IMR-90 (cell line): Measurements from ENCODE around the gene MID2. TPM values are rescaled to one million over a fixed set of nuclear protein-coding genes. Genes with fewer than 3 reads are reported as not detected.

ENCODE experiments used
- ATAC-seq: fragments of 200-7000 bp; cut with Tn5 transposase; 2 replicates; pipeline ENCODE4 v1.9.1; 2020; ENCODE audit warnings: low read depth, mild to moderate bottlenecking, moderate library complexity
- BruUV-seq: library from RNA; stranded (reverse); fragments of 400-500 nt; replicated peaks from 2 replicates; lab custom pipeline; 2021; lab: Mats Ljungman, UMichigan
- CTCF ChIA-PET: fragments of 300-600 bp; formaldehyde crosslinking; extraction: SDS; loops from one replicate; lab custom pipeline; 2021; ENCODE audit warnings: antibody characterized with exemption; lab: Yijun Ruan, JAX
- POLR2A ChIA-PET: fragments of 300-600 bp; sonication (Branson Sonifier 250); formaldehyde crosslinking; loops from one replicate; lab custom pipeline; 2022; ENCODE audit warnings: antibody characterized with exemption; ENCODE audit not compliant: unreplicated experiment; lab: Charles Lee
- DNase-seq: peaks from one replicate; pipeline ENCODE4 v3.0.0; 2013
- H2AFZ ChIP-seq: replicated peaks from 2 replicates; pipeline ENCODE3; 2013; ENCODE audit warnings: low read length, mild to moderate bottlenecking; ENCODE audit not compliant: poor library complexity
- H2AK5ac ChIP-seq: 2 replicates; pipeline ENCODE4 v1.6.1; 2013; ENCODE audit warnings: low read depth, low read length, inconsistent platforms
- H2AK9ac ChIP-seq: replicated peaks from 2 replicates; pipeline ENCODE3; 2013; ENCODE audit warnings: mild to moderate bottlenecking, low read depth, low read length, moderate library complexity; ENCODE audit not compliant: poor library complexity
- H2BK120ac ChIP-seq: 2 replicates; pipeline ENCODE4 v1.6.1; 2013; ENCODE audit warnings: low read depth, low read length, inconsistent platforms
- H2BK15ac ChIP-seq: 3 replicates; pipeline ENCODE4 v1.6.1; 2013; ENCODE audit warnings: low read depth, low read length, inconsistent platforms
- H2BK20ac ChIP-seq: 2 replicates; pipeline ENCODE4 v1.6.1; 2013; ENCODE audit warnings: low read depth, mild to moderate bottlenecking, inconsistent platforms, low read length, moderate library complexity
- H2BK5ac ChIP-seq: 2 replicates; pipeline ENCODE4 v1.6.1; 2013; ENCODE audit warnings: mild to moderate bottlenecking, low read depth, low read length, inconsistent platforms; ENCODE audit not compliant: poor library complexity, severe bottlenecking
- H3K14ac ChIP-seq: replicated peaks from 2 replicates; pipeline ENCODE4 v1.6.1; 2013; ENCODE audit warnings: low read depth, low read length, inconsistent platforms
- H3K18ac ChIP-seq: 2 replicates; pipeline ENCODE4 v1.6.1; 2013; ENCODE audit warnings: low read depth, low read length, control low read depth
- H3K23ac ChIP-seq: 2 replicates; pipeline ENCODE4 v1.6.1; 2013; ENCODE audit warnings: low read depth, low read length, inconsistent platforms
- H3K27ac ChIP-seq: 2 replicates; pipeline ENCODE4 v1.5.1; 2013; ENCODE audit warnings: mild to moderate bottlenecking, control low read depth, low read length; ENCODE audit not compliant: insufficient read depth
- H3K27me3 ChIP-seq: 2 replicates; pipeline ENCODE4 v1.6.1; 2013; ENCODE audit warnings: low read length; ENCODE audit not compliant: control insufficient read depth, insufficient read depth
- H3K36me3 ChIP-seq: 2 replicates; pipeline ENCODE4 v1.6.1; 2013; ENCODE audit warnings: low read length, mixed read lengths; ENCODE audit not compliant: control insufficient read depth, insufficient read depth
- H3K4ac ChIP-seq: 2 replicates; pipeline ENCODE4 v1.6.1; 2013; ENCODE audit warnings: low read depth, low read length, inconsistent platforms
- H3K4me1 ChIP-seq: 2 replicates; pipeline ENCODE4 v1.6.1; 2013; ENCODE audit warnings: low read length, mixed read lengths; ENCODE audit not compliant: control insufficient read depth, insufficient read depth
- H3K4me2 ChIP-seq: 2 replicates; pipeline ENCODE4 v1.6.1; 2013; ENCODE audit warnings: low read depth, mild to moderate bottlenecking, control low read depth, low read length, moderate library complexity
- H3K4me3 ChIP-seq: 2 replicates; pipeline ENCODE4 v1.5.1; 2013; ENCODE audit warnings: low read depth, mild to moderate bottlenecking, control low read depth, low read length, moderate library complexity; ENCODE audit not compliant: insufficient read depth
- H3K56ac ChIP-seq: 2 replicates; pipeline ENCODE4 v1.6.1; 2013; ENCODE audit warnings: low read length, inconsistent platforms; ENCODE audit not compliant: insufficient read depth; ENCODE audit errors: extremely low read depth
- H3K79me1 ChIP-seq, 2 experiments: 2 replicates each; pipeline ENCODE4 v1.6.1; 2013; ENCODE audit warnings: low read length in 2 of 2, inconsistent platforms in 1 of 2, low read depth in 1 of 2
- H3K9ac ChIP-seq: 2 replicates; pipeline ENCODE4 v1.6.1; 2013; ENCODE audit warnings: low read depth, low read length, control low read depth
- H3K9me1 ChIP-seq: 2 replicates; pipeline ENCODE4 v1.6.1; 2013; ENCODE audit warnings: low read length, inconsistent platforms; ENCODE audit not compliant: insufficient read depth
- H3K9me3 ChIP-seq: 2 replicates; pipeline ENCODE4 v1.6.1; 2013; ENCODE audit warnings: low read length; ENCODE audit not compliant: control insufficient read depth, insufficient read depth
- H4K20me1 ChIP-seq: 2 replicates; pipeline ENCODE4 v1.6.1; 2013; ENCODE audit warnings: low read length, inconsistent platforms; ENCODE audit not compliant: insufficient read depth
- H4K5ac ChIP-seq: 2 replicates; pipeline ENCODE4 v1.6.1; 2013; ENCODE audit warnings: mild to moderate bottlenecking, low read depth, low read length, control low read depth
- H4K8ac ChIP-seq, 2 experiments: 2 replicates each; pipeline ENCODE4 v1.6.1; 2013; ENCODE audit warnings: low read depth in 2 of 2, low read length in 2 of 2, control low read depth in 1 of 2, inconsistent platforms in 1 of 2
- H4K91ac ChIP-seq: 2 replicates; pipeline ENCODE4 v1.6.1; 2013; ENCODE audit warnings: low read depth, low read length, inconsistent platforms; ENCODE audit not compliant: insufficient read depth
- BHLHE40 ChIP-seq: fragments of 150-350 bp; IDR thresholded peaks from 2 replicates; pipeline ENCODE4 v1.6.1; 2016; ENCODE audit warnings: mild to moderate bottlenecking, low read depth, low read length
- CEBPB ChIP-seq: IDR thresholded peaks from 2 replicates; pipeline ENCODE4 v1.6.1; 2012; ENCODE audit warnings: low read depth, low read length, improper control_type of control experiment
- CHD1 ChIP-seq: IDR thresholded peaks from 2 replicates; pipeline ENCODE4 v1.6.1; 2012; ENCODE audit warnings: low read depth, low read length, improper control_type of control experiment
- FOS ChIP-seq: fragments of 150-350 bp; IDR thresholded peaks from 2 replicates; pipeline ENCODE4 v1.6.1; 2016; ENCODE audit warnings: low read depth, low read length
- MAFK ChIP-seq: IDR thresholded peaks from 2 replicates; pipeline ENCODE4 v1.6.1; 2012; ENCODE audit warnings: low read depth, low read length, improper control_type of control experiment
- MAZ ChIP-seq: IDR thresholded peaks from 2 replicates; pipeline ENCODE4 v1.6.1; 2012; ENCODE audit warnings: low read depth, mild to moderate bottlenecking, low read length, improper control_type of control experiment, moderate library complexity, borderline replicate concordance
- MXI1 ChIP-seq: IDR thresholded peaks from 2 replicates; pipeline ENCODE4 v1.6.1; 2012; ENCODE audit warnings: low read depth, mild to moderate bottlenecking, low read length, moderate library complexity, borderline replicate concordance
- RCOR1 ChIP-seq: IDR thresholded peaks from 2 replicates; pipeline ENCODE4 v1.6.1; 2012; ENCODE audit warnings: mild to moderate bottlenecking, low read length, improper control_type of control experiment; ENCODE audit not compliant: insufficient replicate concordance
- RFX5 ChIP-seq: IDR thresholded peaks from 2 replicates; pipeline ENCODE4 v1.8.0; 2012; ENCODE audit warnings: low read depth, mild to moderate bottlenecking, low read length, moderate library complexity
- SMC3 ChIP-seq: fragments of 150-350 bp; IDR thresholded peaks from 2 replicates; pipeline ENCODE4 v1.6.1; 2016; ENCODE audit warnings: low read depth, mild to moderate bottlenecking, antibody characterized with exemption, low read length, moderate library complexity
- WGBS, 2 experiments: methylation state at CpG; one replicate each; pipeline versions ENCODE4 v1.1.5 to v1.1.7; 2013; ENCODE audit warnings: missing lambda C conversion rate in 2 of 2; ENCODE audit not compliant: insufficient read length in 1 of 2; ENCODE audit errors: extremely low coverage in 2 of 2; 5-methylcytosine and 5-hydroxymethylcytosine counted together
- dilution Hi-C: fragments of 300-500 bp; cut with HindIII; formaldehyde crosslinking; loops from one replicate; pipeline ENCODE4 v1.14.3; 2018; ENCODE audit warnings: low sequenced_read_pairs; ENCODE audit not compliant: unreplicated experiment
- in situ Hi-C: fragments of 300-500 bp; cut with MboI; formaldehyde crosslinking; loops from 3 replicates; pipeline ENCODE4 v1.14.3; 2019; ENCODE audit warnings: low sequenced_read_pairs, inconsistent platforms, mixed read lengths
- intact Hi-C: fragments of 100-400 bp; cut with micrococcal nuclease; formaldehyde crosslinking; loops from 2 replicates; pipeline ENCODE4 v1.10.0; 2022
- polyA plus RNA-seq, 3 experiments: library from polyadenylated mRNA; depleted of rRNA; stranded (reverse); fragments of >200 nt; gene quantifications; 2 replicates each; pipeline ENCODE4 v1.2.3, GENCODE V29; 2012; ENCODE audit warnings: low replicate concordance in 1 of 3
- total RNA-seq: library from RNA; depleted of rRNA; stranded (reverse); fragments of >200 nt; gene quantifications from 2 replicates; pipeline ENCODE4 v1.2.3, GENCODE V29; 2012
- TF ChIP-seq, protein P1 (sequence below): conservative IDR thresholded peaks from 2 replicates; pipeline ENCODE4 v1.5.1; 2012; ENCODE audit warnings: mild to moderate bottlenecking, low read depth, low read length, improper control_type of control experiment
- TF ChIP-seq, protein P2 (sequence below): fragments of 150-350 bp; IDR thresholded peaks from 2 replicates; pipeline ENCODE4 v1.6.1; 2016; ENCODE audit warnings: low read depth, mild to moderate bottlenecking, low read length, moderate library complexity, borderline replicate concordance

The MID2 gene
- total and polyA plus RNA-seq, 2 of the 4 experiments (the other 2 are of a cell fraction) = 1.1 to 4.7 TPM

DNA sequence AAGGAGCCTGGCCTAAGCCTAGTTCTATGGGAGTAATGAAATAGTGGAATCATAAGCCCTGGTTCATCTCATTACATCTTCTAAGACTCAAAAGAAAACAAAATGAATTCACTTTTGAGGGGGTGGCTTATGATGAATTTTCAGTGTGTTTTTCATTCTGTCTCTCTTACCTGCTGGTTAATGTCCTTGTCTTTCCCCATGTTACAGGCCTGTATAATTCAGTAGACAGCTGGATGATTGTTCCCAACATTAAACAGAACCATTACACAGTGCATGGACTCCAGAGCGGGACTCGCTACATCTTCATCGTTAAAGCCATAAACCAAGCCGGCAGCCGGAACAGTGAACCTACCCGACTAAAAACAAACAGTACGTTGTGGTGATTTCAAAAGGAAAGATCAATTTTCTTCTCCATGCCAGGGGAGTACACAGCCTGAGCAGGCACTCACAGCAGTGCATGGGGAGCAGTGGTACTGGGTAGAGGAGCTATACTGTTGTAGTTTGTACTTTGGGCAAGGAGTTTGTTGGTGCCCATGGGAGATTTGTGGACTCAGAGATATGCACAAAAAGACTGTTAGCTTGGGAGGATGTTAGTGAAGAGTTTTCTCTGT is 98.6 kb downstream of the MID2 start:
- intact Hi-C loops (no loop called here), in situ Hi-C loops (no loop called here), dilution Hi-C loops (no loop called here)
- Histone ChIP-seq H2AK5ac (no peak overlapping the region), H3K4me1 (no peaks in the 10 kb centered on the region), H3K27me3 (peaks cover 9% of the 10 kb centered on the region), H2BK5ac (no peak overlapping the region), H3K79me1 (no peaks in the 10 kb centered on the region), H4K8ac (no peak overlapping the region), H2AK9ac (no peak overlapping the region), H3K9me3 (no peaks in the 10 kb centered on the region), H3K18ac (no peak overlapping the region), H4K20me1 (no peaks in the 10 kb centered on the region), H3K56ac (no peak overlapping the region), H3K9me1 (no peaks in the 10 kb centered on the region), H4K5ac (no peak overlapping the region), H2AFZ (no peak overlapping the region), H3K36me3 (no peaks in the 10 kb centered on the region), H4K91ac (no peak overlapping the region), H3K9ac (no peak overlapping the region), H3K23ac (no peak overlapping the region), H2BK15ac (no peak overlapping the region), H3K4me3 (no peak overlapping the region), H3K4me2 (no peak overlapping the region), H3K27ac (no peak overlapping the region), H2BK20ac (no peak overlapping the region), H3K14ac (no peak overlapping the region), H2BK120ac (no peak overlapping the region), H3K4ac (no peak overlapping the region)
- ATAC-seq (no peak), DNase-seq (no peak)
- no TSS peak for BruUV-seq
- ChIA-PET CTCF (no interaction called here), POLR2A (no interaction called here)
- TF ChIP-seq MXI1 (no peak), MAFK (no peak), CHD1 (no peak), SMC3 (no peak), MAZ (no peak), RCOR1 (no peak), CEBPB (no peak), BHLHE40 (no peak), FOS (no peak), RFX5 (no peak)
- TF ChIP-seq, protein P1, sequence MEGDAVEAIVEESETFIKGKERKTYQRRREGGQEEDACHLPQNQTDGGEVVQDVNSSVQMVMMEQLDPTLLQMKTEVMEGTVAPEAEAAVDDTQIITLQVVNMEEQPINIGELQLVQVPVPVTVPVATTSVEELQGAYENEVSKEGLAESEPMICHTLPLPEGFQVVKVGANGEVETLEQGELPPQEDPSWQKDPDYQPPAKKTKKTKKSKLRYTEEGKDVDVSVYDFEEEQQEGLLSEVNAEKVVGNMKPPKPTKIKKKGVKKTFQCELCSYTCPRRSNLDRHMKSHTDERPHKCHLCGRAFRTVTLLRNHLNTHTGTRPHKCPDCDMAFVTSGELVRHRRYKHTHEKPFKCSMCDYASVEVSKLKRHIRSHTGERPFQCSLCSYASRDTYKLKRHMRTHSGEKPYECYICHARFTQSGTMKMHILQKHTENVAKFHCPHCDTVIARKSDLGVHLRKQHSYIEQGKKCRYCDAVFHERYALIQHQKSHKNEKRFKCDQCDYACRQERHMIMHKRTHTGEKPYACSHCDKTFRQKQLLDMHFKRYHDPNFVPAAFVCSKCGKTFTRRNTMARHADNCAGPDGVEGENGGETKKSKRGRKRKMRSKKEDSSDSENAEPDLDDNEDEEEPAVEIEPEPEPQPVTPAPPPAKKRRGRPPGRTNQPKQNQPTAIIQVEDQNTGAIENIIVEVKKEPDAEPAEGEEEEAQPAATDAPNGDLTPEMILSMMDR = no peak
- TF ChIP-seq, protein P2, sequence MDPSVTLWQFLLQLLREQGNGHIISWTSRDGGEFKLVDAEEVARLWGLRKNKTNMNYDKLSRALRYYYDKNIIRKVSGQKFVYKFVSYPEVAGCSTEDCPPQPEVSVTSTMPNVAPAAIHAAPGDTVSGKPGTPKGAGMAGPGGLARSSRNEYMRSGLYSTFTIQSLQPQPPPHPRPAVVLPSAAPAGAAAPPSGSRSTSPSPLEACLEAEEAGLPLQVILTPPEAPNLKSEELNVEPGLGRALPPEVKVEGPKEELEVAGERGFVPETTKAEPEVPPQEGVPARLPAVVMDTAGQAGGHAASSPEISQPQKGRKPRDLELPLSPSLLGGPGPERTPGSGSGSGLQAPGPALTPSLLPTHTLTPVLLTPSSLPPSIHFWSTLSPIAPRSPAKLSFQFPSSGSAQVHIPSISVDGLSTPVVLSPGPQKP = no peak
- no CpG with 5 or more reads among the region's 7 CpGs for WGBS, 2 experiments
